HepG2 (cell line): ENCODE measurements around the gene MAPK12. TPM values are rescaled to one million over a fixed set of nuclear protein-coding genes. Genes with fewer than 3 reads are reported as not detected.

Source experiments
- DZIP1 ChIP-seq: sonication (generic); formaldehyde crosslinking; IDR thresholded peaks from 2 replicates; pipeline ENCODE4 v1.5.0; 2020; ENCODE audit warnings: mild to moderate bottlenecking, missing genetic modification reagents
- ESRRA ChIP-seq: sonication (generic); formaldehyde crosslinking; IDR thresholded peaks from 2 replicates; pipeline ENCODE4 v1.5.1; 2020; ENCODE audit warnings: mild to moderate bottlenecking, low read depth, missing genetic modification reagents
- FOXP4 ChIP-seq: sonication (generic); formaldehyde crosslinking; IDR thresholded peaks from 2 replicates; pipeline ENCODE4 v1.4.0; 2020; ENCODE audit warnings: missing genetic modification reagents
- HMGXB4 ChIP-seq, 2 experiments: sonication (generic) in 1 of 2; formaldehyde crosslinking in 1 of 2; IDR thresholded peaks; 2 replicates each; pipeline versions ENCODE4 v1.4.0 to v1.6.1; 2018 to 2020; ENCODE audit warnings: missing genetic modification reagents in 2 of 2, borderline replicate concordance in 1 of 2, low read depth in 1 of 2, mild to moderate bottlenecking in 1 of 2, missing biosample characterization in 1 of 2
- NFIB ChIP-seq: sonication (generic); formaldehyde crosslinking; IDR thresholded peaks from 2 replicates; pipeline ENCODE4 v1.9.0; 2021; ENCODE audit warnings: missing genetic modification reagents, mild to moderate bottlenecking, borderline replicate concordance
- PAXIP1 ChIP-seq: sonication (generic); formaldehyde crosslinking; conservative IDR thresholded peaks from 2 replicates; pipeline ENCODE4 v1.4.0; 2020; ENCODE audit warnings: mild to moderate bottlenecking, missing genetic modification reagents, moderate library complexity
- RFX1 ChIP-seq: fragments of 450-650 bp; IDR thresholded peaks from 2 replicates; pipeline ENCODE4 v1.6.1; 2017
- SRSF4 ChIP-seq: fragments of 200-400 bp; formaldehyde crosslinking; IDR thresholded peaks from one replicate; pipeline ENCODE4 v1.6.1; 2018; ENCODE audit warnings: mild to moderate bottlenecking, low read depth, low read length, moderate library complexity; ENCODE audit not compliant: poor library complexity, severe bottlenecking
- STAT6 ChIP-seq: sonication (generic); formaldehyde crosslinking; IDR thresholded peaks from 2 replicates; pipeline ENCODE4 v1.4.0; 2020; ENCODE audit warnings: missing genetic modification reagents, mild to moderate bottlenecking, borderline replicate concordance
- TOE1 ChIP-seq: sonication (generic); formaldehyde crosslinking; IDR thresholded peaks from 2 replicates; pipeline ENCODE4 v1.4.0; 2020; ENCODE audit warnings: mild to moderate bottlenecking, missing genetic modification reagents
- ZNF224 ChIP-seq: sonication (generic); formaldehyde crosslinking; IDR thresholded peaks from 2 replicates; pipeline ENCODE4 v1.5.0; 2020; ENCODE audit warnings: mild to moderate bottlenecking, missing genetic modification reagents
- ZNF329 ChIP-seq: sonication (generic); formaldehyde crosslinking; IDR thresholded peaks from 2 replicates; pipeline ENCODE4 v1.9.0; 2021; ENCODE audit warnings: low read depth, mild to moderate bottlenecking, missing genetic modification reagents
- ZNF367 ChIP-seq: sonication (generic); formaldehyde crosslinking; IDR thresholded peaks from 2 replicates; pipeline ENCODE4 v1.4.0; 2020; ENCODE audit warnings: missing genetic modification reagents, borderline replicate concordance
- ZNF549 ChIP-seq: sonication (generic); formaldehyde crosslinking; IDR thresholded peaks from 2 replicates; pipeline ENCODE4 v1.5.0; 2020; ENCODE audit warnings: missing genetic modification reagents
- ZNF567 ChIP-seq: sonication (generic); formaldehyde crosslinking; IDR thresholded peaks from 2 replicates; pipeline ENCODE4 v1.8.1; 2023; ENCODE audit warnings: mild to moderate bottlenecking, missing genetic modification reagents, borderline replicate concordance
- polyA plus RNA-seq, 8 experiments: library from polyadenylated mRNA; depleted of rRNA in 3 of 8; stranded (reverse) in 7 of 8; unstranded in 1 of 8; fragments of >200 nt; fragmentation: Illumina TruSeq in 4 of 8; extraction: Trizol in 4 of 8; gene quantifications; 2 replicates each; pipeline versions ENCODE4 v1.2.1 to v1.2.3, GENCODE V29; 2011 to 2016; ENCODE audit warnings: low read depth in 4 of 8, missing spikeins in 1 of 8, mixed read lengths in 1 of 8; ENCODE audit not compliant: insufficient read depth in 1 of 8
- total RNA-seq, 5 experiments: library from RNA; depleted of rRNA; stranded (reverse); fragments of >200 nt; fragmentation: Illumina TruSeq; extraction: Trizol; gene quantifications; 2 replicates each; pipeline ENCODE4 v1.2.3, GENCODE V29; 2016; ENCODE audit warnings: low read depth in 1 of 5

Gene MAPK12
- total and polyA plus RNA-seq, 2 of the 13 experiments (the other 11 are each of a cell fraction or from before 2014, with no cell fraction given), result 22.2 to 23.3 TPM

GRCh38 chr22:50310031-50310722 lies 48.7 kb upstream of the MAPK12 start (continued):
- TF ChIP-seq PAXIP1 (CRISPR knock-in tag) (no peak), ZNF224 (CRISPR knock-in tag) (0 out of 2 replicates have a peak, but pooled peaks have one; percentile 26), TOE1 (no peak), NFIB (CRISPR knock-in tag) (no peak), FOXP4 (CRISPR knock-in tag) (no peak), ZNF329 (CRISPR knock-in tag) (no peak), ZNF567 (CRISPR knock-in tag) (no peak), HMGXB4 (CRISPR knock-in tag; IDR thresholded peaks at IDR 0.05; ENCODE audit: borderline replicate concordance in 1 of 2, low read depth in 1 of 2) (0 out of 4 replicates have a peak, but pooled peaks of 1 of the 2 experiments have one; percentile 16), ZNF549 (CRISPR knock-in tag) (no peak), ZNF367 (CRISPR knock-in tag) (no peak), DZIP1 (CRISPR knock-in tag) (no peak; the same call in 1 of the 2 replicates), RFX1 (no peak), SRSF4 (no peak), STAT6 (no peak), ESRRA (CRISPR knock-in tag) (no peak)
